Measurements from ENCODE around the gene MCM5. TPM values are rescaled to one million over a fixed set of nuclear protein-coding genes. Genes with fewer than 3 reads are reported as not detected.

MCM5 gene
- total RNA-seq, 1 donor from 2014 or later = 80.9 TPM

DNA sequence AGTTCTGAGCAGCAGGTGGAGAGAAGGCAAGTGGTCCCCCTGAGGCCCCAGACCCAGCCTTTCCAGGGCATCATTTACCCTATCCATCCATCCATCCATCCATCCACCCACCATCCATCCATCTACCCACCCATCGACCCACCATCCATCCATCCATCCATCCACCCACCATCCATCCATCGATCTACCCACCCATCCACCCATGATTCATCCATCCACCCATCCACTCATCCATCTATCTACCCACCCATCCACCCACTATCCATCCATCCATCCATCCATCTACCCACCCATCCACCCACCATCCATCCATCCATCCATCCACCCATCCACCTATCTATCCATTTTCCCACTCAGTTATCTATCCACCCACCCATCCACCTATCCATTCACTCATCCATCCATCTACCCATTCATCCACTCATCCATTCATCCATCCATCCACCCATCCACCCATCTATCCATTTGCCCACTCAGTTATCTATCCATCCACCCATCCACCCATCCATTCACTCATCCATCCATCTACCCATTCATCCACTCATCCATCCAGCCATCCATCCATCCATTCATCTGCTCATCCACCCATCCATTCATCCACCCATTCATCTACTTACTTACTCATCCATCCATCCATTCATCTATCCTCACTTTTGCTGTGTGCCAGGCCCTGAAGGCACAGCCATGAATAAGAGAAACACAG lies 63.4 kb downstream of the MCM5 start:
- H3K4me1 Mint-ChIP-seq (ENCODE audit: unreplicated experiment) = peaks cover 5% of the 10 kb centered on the region
- TF ChIP-seq, protein P1, sequence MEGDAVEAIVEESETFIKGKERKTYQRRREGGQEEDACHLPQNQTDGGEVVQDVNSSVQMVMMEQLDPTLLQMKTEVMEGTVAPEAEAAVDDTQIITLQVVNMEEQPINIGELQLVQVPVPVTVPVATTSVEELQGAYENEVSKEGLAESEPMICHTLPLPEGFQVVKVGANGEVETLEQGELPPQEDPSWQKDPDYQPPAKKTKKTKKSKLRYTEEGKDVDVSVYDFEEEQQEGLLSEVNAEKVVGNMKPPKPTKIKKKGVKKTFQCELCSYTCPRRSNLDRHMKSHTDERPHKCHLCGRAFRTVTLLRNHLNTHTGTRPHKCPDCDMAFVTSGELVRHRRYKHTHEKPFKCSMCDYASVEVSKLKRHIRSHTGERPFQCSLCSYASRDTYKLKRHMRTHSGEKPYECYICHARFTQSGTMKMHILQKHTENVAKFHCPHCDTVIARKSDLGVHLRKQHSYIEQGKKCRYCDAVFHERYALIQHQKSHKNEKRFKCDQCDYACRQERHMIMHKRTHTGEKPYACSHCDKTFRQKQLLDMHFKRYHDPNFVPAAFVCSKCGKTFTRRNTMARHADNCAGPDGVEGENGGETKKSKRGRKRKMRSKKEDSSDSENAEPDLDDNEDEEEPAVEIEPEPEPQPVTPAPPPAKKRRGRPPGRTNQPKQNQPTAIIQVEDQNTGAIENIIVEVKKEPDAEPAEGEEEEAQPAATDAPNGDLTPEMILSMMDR (IDR thresholded peaks at IDR 0.05; ENCODE audit: unreplicated experiment) = no peak
- H3K27me3 Mint-ChIP-seq (ENCODE audit: unreplicated experiment) = peaks cover 3% of the 10 kb centered on the region
- peak overlapping the region; percentile 6 for H3K27ac Mint-ChIP-seq (ENCODE audit: unreplicated experiment)
- H3K4me3 Mint-ChIP-seq (ENCODE audit: unreplicated experiment) = no peak overlapping the region
- peaks cover 3% of the 10 kb centered on the region for H3K36me3 Mint-ChIP-seq (ENCODE audit: low read depth, unreplicated experiment)
- no peak for DNase-seq (ENCODE audit: low spot score)
- no peaks in the 10 kb centered on the region for H3K9me3 Mint-ChIP-seq (ENCODE audit: unreplicated experiment)

DNA sequence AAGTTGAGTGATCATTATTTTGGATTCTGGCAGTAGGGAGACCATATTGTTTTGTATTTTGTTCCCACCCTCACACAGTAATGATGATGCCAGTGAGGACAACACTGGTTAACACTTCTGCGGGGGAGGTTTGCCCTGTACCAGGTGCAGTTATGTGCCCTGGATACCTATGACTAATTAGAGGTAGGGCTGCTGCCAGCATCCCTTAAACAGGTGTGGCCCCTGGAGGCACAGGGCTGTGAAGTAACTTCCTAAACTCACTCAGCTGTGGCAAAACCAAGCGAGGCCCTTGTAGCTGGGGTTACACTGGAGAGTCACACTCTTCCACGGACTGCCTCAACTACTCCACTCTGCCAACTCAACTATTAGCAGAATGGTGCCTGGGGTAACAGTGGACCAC lies 64.5 kb downstream of the MCM5 start:
- Mint-ChIP-seq H3K4me3 (ENCODE audit: unreplicated experiment) (no peak overlapping the region), H3K4me1 (ENCODE audit: unreplicated experiment) (peaks cover 5% of the 10 kb centered on the region), H3K9me3 (ENCODE audit: unreplicated experiment) (no peaks in the 10 kb centered on the region), H3K27ac (ENCODE audit: unreplicated experiment) (no peak overlapping the region), H3K27me3 (ENCODE audit: unreplicated experiment) (peaks cover 3% of the 10 kb centered on the region), H3K36me3 (ENCODE audit: low read depth, unreplicated experiment) (peaks cover 3% of the 10 kb centered on the region)
- TF ChIP-seq, protein P1 (IDR thresholded peaks at IDR 0.05; ENCODE audit: unreplicated experiment) = no peak
- no peak for DNase-seq (ENCODE audit: low spot score)

- H3K9me3 Mint-ChIP-seq (ENCODE audit: unreplicated experiment) = no peaks in the 10 kb centered on the region
- peaks cover 3% of the 10 kb centered on the region for H3K36me3 Mint-ChIP-seq (ENCODE audit: low read depth, unreplicated experiment)
- TF ChIP-seq, protein P1 (IDR thresholded peaks at IDR 0.05; ENCODE audit: unreplicated experiment) = no peak
- H3K27ac Mint-ChIP-seq (ENCODE audit: unreplicated experiment) = no peak overlapping the region
- H3K27me3 Mint-ChIP-seq (ENCODE audit: unreplicated experiment) = peaks cover 2% of the 10 kb centered on the region
- peaks cover 5% of the 10 kb centered on the region for H3K4me1 Mint-ChIP-seq (ENCODE audit: unreplicated experiment)
- DNase-seq (ENCODE audit: low spot score) = no peak
- no peak overlapping the region for H3K4me3 Mint-ChIP-seq (ENCODE audit: unreplicated experiment)
These were observed 65.3 kb downstream of the MCM5 start for GRCh38 chr22:35465109-35465701.

DNA sequence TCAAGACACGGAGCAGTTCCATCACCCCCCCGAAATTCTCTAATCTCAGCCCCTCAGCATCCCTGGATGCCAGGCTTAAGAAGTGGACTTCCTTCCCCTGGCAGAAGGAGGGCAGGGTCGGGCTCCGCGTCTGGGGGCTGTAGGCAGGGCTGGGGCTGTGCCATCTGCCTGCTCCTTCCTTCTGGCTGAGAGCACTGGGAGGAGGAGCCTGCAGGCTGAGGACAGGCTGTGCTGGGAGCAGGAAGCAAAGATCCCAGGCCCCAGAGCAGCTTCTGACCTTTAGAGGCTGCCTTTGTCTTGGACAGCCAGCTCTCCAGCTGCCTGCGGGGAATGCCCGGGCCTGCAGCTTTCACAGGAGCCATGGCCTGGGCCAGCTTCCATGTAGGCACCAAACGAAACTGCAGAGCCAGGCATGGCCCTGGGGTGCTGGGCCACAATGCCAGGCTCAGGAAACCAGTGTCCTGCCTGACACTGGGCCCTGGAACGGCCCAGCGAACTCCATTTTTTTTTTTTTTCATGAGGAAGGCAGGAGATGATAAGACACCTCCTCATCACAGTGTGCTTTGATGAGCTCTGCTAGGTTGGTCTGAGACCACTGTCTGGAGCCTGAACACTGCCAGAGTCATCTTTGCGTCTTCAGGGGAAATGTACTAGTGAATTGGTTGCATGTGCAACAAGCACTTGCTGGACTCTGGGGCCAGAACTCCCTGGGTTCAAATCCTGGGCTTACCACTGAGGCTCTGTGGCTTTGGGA lies 67.9 kb downstream of the MCM5 start:
- no peaks in the 10 kb centered on the region for H3K27me3 Mint-ChIP-seq (ENCODE audit: unreplicated experiment)
- peaks cover 3% of the 10 kb centered on the region for H3K36me3 Mint-ChIP-seq (ENCODE audit: low read depth, unreplicated experiment)
- TF ChIP-seq, protein P1 (IDR thresholded peaks at IDR 0.05; ENCODE audit: unreplicated experiment) = no peak
- peaks cover 9% of the 10 kb centered on the region for H3K4me1 Mint-ChIP-seq (ENCODE audit: unreplicated experiment)
- H3K27ac Mint-ChIP-seq (ENCODE audit: unreplicated experiment) = no peak overlapping the region
- H3K4me3 Mint-ChIP-seq (ENCODE audit: unreplicated experiment) = no peak overlapping the region
- no peaks in the 10 kb centered on the region for H3K9me3 Mint-ChIP-seq (ENCODE audit: unreplicated experiment)
- peak; percentile 34 for DNase-seq (ENCODE audit: low spot score)
